GM19193 (cell line): ENCODE measurements around the gene CCDC70.

Experiments used
- POLR2A ChIP-seq: IDR thresholded peaks from 4 replicates; pipeline ENCODE4 v1.6.1; 2011; ENCODE audit not compliant: insufficient read depth, insufficient read length; ENCODE audit errors: extremely low read depth

CCDC70 gene

GRCh38 chr13:51825165-51825592 is 36.6 kb upstream of the CCDC70 start:
- no peak for TF ChIP-seq POLR2A

GRCh38 chr13:51825681-51826254 is 36.0 kb upstream of the CCDC70 start:
- TF ChIP-seq POLR2A: no peak

GRCh38 chr13:51826606-51827005 is 35.2 kb upstream of the CCDC70 start:
- TF ChIP-seq POLR2A: no peak

GRCh38 chr13:51827254-51827653 is 34.5 kb upstream of the CCDC70 start:
- TF ChIP-seq POLR2A: no peak

GRCh38 chr13:51828730-51829567 is 32.8 kb upstream of the CCDC70 start:
- no peak for TF ChIP-seq POLR2A

GRCh38 chr13:51829568-51829899 is 32.2 kb upstream of the CCDC70 start:
- no peak for TF ChIP-seq POLR2A

- TF ChIP-seq POLR2A: no peak
Measured at GRCh38 chr13:51831519-51831918, 30.2 kb upstream of the CCDC70 start.

GRCh38 chr13:51832471-51833152 is 29.2 kb upstream of the CCDC70 start:
- TF ChIP-seq POLR2A: no peak

- TF ChIP-seq POLR2A: no peak
Measured at GRCh38 chr13:51833980-51834379, 27.8 kb upstream of the CCDC70 start.

- TF ChIP-seq POLR2A: no peak
Measured at GRCh38 chr13:51834581-51835171, 27.1 kb upstream of the CCDC70 start.

- TF ChIP-seq POLR2A: no peak
Measured at GRCh38 chr13:51837016-51837415, 24.8 kb upstream of the CCDC70 start.

- no peak for TF ChIP-seq POLR2A
Measured at GRCh38 chr13:51838240-51838846, 23.4 kb upstream of the CCDC70 start.

- TF ChIP-seq POLR2A: no peak
Measured at GRCh38 chr13:51839711-51840540, 21.8 kb upstream of the CCDC70 start.

- TF ChIP-seq POLR2A: no peak
Measured at GRCh38 chr13:51840917-51841316, 20.9 kb upstream of the CCDC70 start.
